K562 (cell line): ENCODE data around the gene RPS28. TPM values are rescaled to one million over a fixed set of nuclear protein-coding genes. Genes with fewer than 3 reads are reported as not detected.
A peak's percentile ranks its signal among the peaks of the same experiment; 100 is the strongest.

Experiments used
- EHMT2 ChIP-seq: fragments of 450-650 bp; IDR thresholded peaks from 2 replicates; pipeline ENCODE4 v1.6.1; 2018; ENCODE audit warnings: antibody characterized with exemption
- ELF1 ChIP-seq: fragments of 200-800 bp; sonication (Bioruptor generic); IDR thresholded peaks from 2 replicates; pipeline ENCODE4 v1.6.1; 2016; ENCODE audit warnings: missing genetic modification characterization, missing compliant biosample characterization
- EP300 ChIP-seq: IDR thresholded peaks from 2 replicates; pipeline ENCODE4 v1.6.1; 2012; ENCODE audit warnings: low read length, improper control_type of control experiment
- GABPB2 ChIP-seq: fragments of 250-450 bp; sonication (Bioruptor Pico); conservative IDR thresholded peaks from 2 replicates; pipeline ENCODE4 v1.5.1; 2021; ENCODE audit warnings: mild to moderate bottlenecking
- HMG20B ChIP-seq: fragments of 250-450 bp; sonication (Bioruptor Pico); IDR thresholded peaks from 2 replicates; pipeline ENCODE4 v1.5.0; 2021; ENCODE audit warnings: mild to moderate bottlenecking
- ID3 ChIP-seq, 2 experiments: fragments of 250-450 bp in 1 of 2; fragments of 450-650 bp in 1 of 2; sonication (Bioruptor Pico) in 1 of 2; IDR thresholded peaks; 2 replicates each; pipeline versions ENCODE4 v1.6.1 to v1.8.0; 2016 to 2021; ENCODE audit warnings: mild to moderate bottlenecking in 2 of 2, moderate library complexity in 2 of 2, missing compliant biosample characterization in 1 of 2, missing genetic modification characterization in 1 of 2
- KLF16 ChIP-seq: IDR thresholded peaks from 2 replicates; pipeline ENCODE4 v1.6.1; 2016; ENCODE audit warnings: antibody characterized with exemption
- MAFK ChIP-seq: IDR thresholded peaks from 2 replicates; pipeline ENCODE4 v1.6.1; 2011; ENCODE audit warnings: low read length, improper control_type of control experiment
- MTA3 ChIP-seq: fragments of 450-650 bp; formaldehyde crosslinking; IDR thresholded peaks from 2 replicates; pipeline ENCODE4 v1.6.1; 2017; ENCODE audit warnings: mild to moderate bottlenecking, borderline replicate concordance
- NFATC3 ChIP-seq: fragments of 450-650 bp; IDR thresholded peaks from 2 replicates; pipeline ENCODE4 v1.6.1; 2017; ENCODE audit warnings: mild to moderate bottlenecking
- PML ChIP-seq: IDR thresholded peaks from 2 replicates; pipeline ENCODE4 v1.6.1; 2012; ENCODE audit warnings: low read length, inconsistent platforms
- RBFOX2 ChIP-seq: fragments of 200-400 bp; formaldehyde crosslinking; IDR thresholded peaks from 2 replicates; pipeline ENCODE4 v1.6.1; 2017; ENCODE audit warnings: low read depth, mild to moderate bottlenecking, low read length, moderate library complexity
- RFX7 ChIP-seq: fragments of 250-450 bp; sonication (Bioruptor Pico); IDR thresholded peaks from 2 replicates; pipeline ENCODE4 v1.5.1; 2021; ENCODE audit warnings: mild to moderate bottlenecking
- SMARCA5 ChIP-seq: fragments of 450-650 bp; IDR thresholded peaks from 2 replicates; pipeline ENCODE4 v1.6.1; 2016
- SMARCC2 ChIP-seq: fragments of 450-650 bp; IDR thresholded peaks from 2 replicates; pipeline ENCODE4 v1.6.1; 2017; ENCODE audit warnings: antibody characterized with exemption, moderate library complexity, mild to moderate bottlenecking, low read depth
- SRSF7 ChIP-seq: fragments of 200-400 bp; formaldehyde crosslinking; optimal IDR thresholded peaks from 2 replicates; pipeline ENCODE3; 2017; ENCODE audit warnings: mild to moderate bottlenecking, low read depth, low read length
- TBL1XR1 ChIP-seq, 2 experiments: IDR thresholded peaks; 2 replicates each; pipeline ENCODE4 v1.6.1; 2012; ENCODE audit warnings: improper control_type of control experiment in 2 of 2, low read length in 2 of 2, mild to moderate bottlenecking in 1 of 2
- TRIM28 ChIP-seq: fragments of 450-650 bp; IDR thresholded peaks from 2 replicates; pipeline ENCODE4 v1.6.1; 2017
- YBX1 ChIP-seq: fragments of 450-650 bp; IDR thresholded peaks from 2 replicates; pipeline ENCODE4 v1.7.1; 2016; ENCODE audit warnings: mild to moderate bottlenecking
- ZNF124 ChIP-seq: sonication (generic); formaldehyde crosslinking; IDR thresholded peaks from 2 replicates; pipeline ENCODE4 v1.8.1; 2022; ENCODE audit warnings: missing genetic modification reagents
- ZNF165 ChIP-seq: fragments of 250-450 bp; sonication (Bioruptor Pico); IDR thresholded peaks from 2 replicates; pipeline ENCODE4 v1.4.0; 2020; ENCODE audit warnings: borderline replicate concordance
- ZNF324 ChIP-seq: fragments of 250-450 bp; sonication (Bioruptor Pico); IDR thresholded peaks from 2 replicates; pipeline ENCODE4 v1.4.0; 2020; ENCODE audit warnings: mild to moderate bottlenecking
- ZNF518B ChIP-seq: fragments of 250-450 bp; sonication (Bioruptor Pico); IDR thresholded peaks from 2 replicates; pipeline ENCODE4 v1.5.0; 2021; ENCODE audit warnings: mild to moderate bottlenecking, moderate library complexity
- ZNF57 ChIP-seq: fragments of 450-650 bp; formaldehyde crosslinking; IDR thresholded peaks from 2 replicates; pipeline ENCODE4 v1.4.0; 2020; ENCODE audit warnings: mild to moderate bottlenecking, moderate library complexity
- polyA plus RNA-seq, 8 experiments: library from polyadenylated mRNA; depleted of rRNA in 4 of 8; stranded (reverse) in 5 of 8; unstranded in 3 of 8; fragments of >200 nt; fragmentation: Nextera tagmentation in 2 of 8; fragmentation: Illumina TruSeq in 1 of 8; extraction: Ambion mirVana in 2 of 8; extraction: Trizol in 1 of 8; gene quantifications; 2 replicates each; pipeline versions ENCODE4 v1.2.1 to v1.2.3, GENCODE V29; 2011 to 2014; ENCODE audit warnings: inconsistent platforms in 1 of 8, missing spikeins in 1 of 8
- total RNA-seq, 7 experiments: library from RNA; depleted of rRNA in 6 of 7; stranded (reverse); fragments of >200 nt in 6 of 7; fragmentation: Illumina TruSeq in 2 of 7; extraction: Trizol in 2 of 7; gene quantifications; 2 replicates each; pipeline versions ENCODE4 v1.2.1 to v1.2.3, GENCODE V29; 2011 to 2021; ENCODE audit warnings: low replicate concordance in 1 of 7
- TF ChIP-seq, protein P1 (sequence below): fragments of 250-450 bp; sonication (Bioruptor Pico); IDR thresholded peaks from 2 replicates; pipeline ENCODE4 v1.6.1; 2021; ENCODE audit warnings: mild to moderate bottlenecking
- TF ChIP-seq, protein P2 (sequence below): fragments of 450-650 bp; IDR thresholded peaks from 2 replicates; pipeline ENCODE4 v1.6.1; 2016; ENCODE audit warnings: missing biosample characterization, missing genetic modification characterization

The RPS28 gene
- total and polyA plus RNA-seq, 9 of the 15 experiments (the other 6 are each of a cell fraction or from before 2014, with no cell fraction given), result 165 to 2,827 (median 1,303) TPM

DNA sequence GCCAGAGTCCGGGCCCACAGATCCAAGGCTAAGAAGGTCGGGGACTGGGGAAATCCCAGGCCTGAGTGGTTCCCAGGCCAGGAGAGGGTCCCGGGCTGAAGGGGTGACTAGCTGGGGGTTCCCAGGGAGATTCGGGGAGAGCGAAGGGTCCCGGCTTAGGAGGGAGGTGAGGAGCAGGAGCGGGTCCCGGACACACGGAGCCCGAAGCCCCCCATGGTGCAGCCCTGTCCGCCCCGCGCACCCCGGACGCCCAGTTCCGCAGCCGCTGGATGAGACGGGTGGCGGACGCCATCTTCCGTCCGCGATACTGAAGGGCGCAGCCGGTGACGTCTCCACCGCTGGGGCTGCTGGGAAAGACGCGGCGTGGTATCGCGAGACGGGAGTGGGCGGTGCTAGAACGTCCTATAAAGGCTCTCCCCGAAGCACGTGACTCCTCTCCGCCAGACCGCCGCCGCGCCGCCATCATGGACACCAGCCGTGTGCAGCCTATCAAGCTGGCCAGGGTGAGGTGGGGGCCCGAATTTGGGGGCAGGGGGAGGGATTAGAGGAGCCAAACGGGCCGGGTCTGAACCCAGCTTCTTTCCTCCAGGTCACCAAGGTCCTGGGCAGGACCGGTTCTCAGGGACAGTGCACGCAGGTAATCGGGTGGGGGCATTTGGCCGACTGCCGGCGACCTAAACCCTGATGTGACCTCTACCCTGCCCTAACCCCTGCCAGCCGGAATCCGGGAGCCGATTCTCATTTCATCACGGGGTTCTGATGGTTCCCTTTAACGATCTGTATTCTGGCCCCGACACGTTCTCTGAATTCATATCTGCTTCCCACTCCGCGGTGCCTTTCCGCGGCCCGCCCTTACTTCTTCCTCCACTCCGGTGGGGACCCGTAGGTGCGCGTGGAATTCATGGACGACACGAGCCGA lies at the start of gene RPS28, which contains the start of gene NDUFA7 (continued):
- TF ChIP-seq SMARCA5, result no peak
- TF ChIP-seq HMG20B (CRISPR knock-in tag), result no peak
- TF ChIP-seq EP300, result no peak
- TF ChIP-seq ZNF57 (CRISPR knock-in tag), result no peak
- no peak for TF ChIP-seq GABPB2
- TF ChIP-seq SMARCC2, result no peak
- TF ChIP-seq RBFOX2, result peak; percentile 97
- no peak for TF ChIP-seq ZNF165
- TF ChIP-seq MAFK, result no peak
- no peak for TF ChIP-seq YBX1
- TF ChIP-seq EHMT2, result no peak
- TF ChIP-seq, protein P1, sequence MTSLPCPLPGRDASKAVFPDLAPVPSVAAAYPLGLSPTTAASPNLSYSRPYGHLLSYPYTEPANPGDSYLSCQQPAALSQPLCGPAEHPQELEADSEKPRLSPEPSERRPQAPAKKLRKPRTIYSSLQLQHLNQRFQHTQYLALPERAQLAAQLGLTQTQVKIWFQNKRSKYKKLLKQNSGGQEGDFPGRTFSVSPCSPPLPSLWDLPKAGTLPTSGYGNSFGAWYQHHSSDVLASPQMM (CRISPR knock-in tag), result no peak
- no peak for TF ChIP-seq ZNF518B (CRISPR knock-in tag)
- no peak for TF ChIP-seq ZNF324
- no peak for TF ChIP-seq SRSF7
- TF ChIP-seq TRIM28, result no peak
- no peak for TF ChIP-seq NFATC3
- no peak for TF ChIP-seq RFX7 (CRISPR knock-in tag)
- no peak for TF ChIP-seq ZNF124 (CRISPR knock-in tag)
- TF ChIP-seq KLF16, result no peak
- peak; percentile 99 for TF ChIP-seq MTA3
- peak; percentile 65 for TF ChIP-seq ELF1
- no peak for TF ChIP-seq ID3 (CRISPR knock-in tag; IDR thresholded peaks at IDR 0.05)
- TF ChIP-seq ID3 (tag; IDR thresholded peaks at IDR 0.05), result 0 out of 2 replicates have a peak, but pooled peaks have one; percentile 15
- TF ChIP-seq PML, result peak; percentile 75
- peak in 1 of 2 experiments; percentile 75; a peak in 2 of 4 replicates for TF ChIP-seq TBL1XR1 (IDR thresholded peaks at IDR 0.05; ENCODE audit: low read length in 2 of 2)
- TF ChIP-seq, protein P2, sequence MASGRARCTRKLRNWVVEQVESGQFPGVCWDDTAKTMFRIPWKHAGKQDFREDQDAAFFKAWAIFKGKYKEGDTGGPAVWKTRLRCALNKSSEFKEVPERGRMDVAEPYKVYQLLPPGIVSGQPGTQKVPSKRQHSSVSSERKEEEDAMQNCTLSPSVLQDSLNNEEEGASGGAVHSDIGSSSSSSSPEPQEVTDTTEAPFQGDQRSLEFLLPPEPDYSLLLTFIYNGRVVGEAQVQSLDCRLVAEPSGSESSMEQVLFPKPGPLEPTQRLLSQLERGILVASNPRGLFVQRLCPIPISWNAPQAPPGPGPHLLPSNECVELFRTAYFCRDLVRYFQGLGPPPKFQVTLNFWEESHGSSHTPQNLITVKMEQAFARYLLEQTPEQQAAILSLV (tag), result no peak
